NCI-H524 (cell line): ENCODE results near the gene TRIP13.
A peak's percentile ranks its signal among the peaks of the same experiment; 100 is the strongest.
"Not testable (repeated sequence)": the region's sequence is repeated elsewhere in the genome, so short reads cannot be mapped to it uniquely, and the experiment has no call there.

Experiments
- DNase-seq, 2 experiments: peaks; one replicate each; lab custom pipeline; 2025; lab: John Stamatoyannopoulos, UW

Gene TRIP13

DNA sequence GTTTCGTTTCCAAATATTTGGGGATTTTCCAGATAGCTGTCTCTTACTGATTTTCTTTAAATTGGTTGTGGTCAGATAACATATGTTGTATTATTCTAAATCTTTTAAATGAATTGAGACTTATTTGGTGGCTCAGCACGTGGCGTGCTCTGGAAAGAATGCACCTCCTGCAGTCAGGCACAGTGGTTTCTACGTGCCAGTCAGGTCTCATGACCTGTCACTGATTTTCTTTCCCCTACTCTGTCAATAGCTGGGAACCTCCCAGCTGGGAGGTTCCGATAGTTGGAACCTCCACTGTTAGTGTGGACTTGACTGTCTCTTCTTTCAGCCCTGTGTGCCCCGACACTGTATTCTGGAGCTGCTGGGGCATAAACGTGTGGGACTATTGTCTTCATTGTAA is 27.6 kb downstream of the TRIP13 start:
- no peak for DNase-seq

DNA sequence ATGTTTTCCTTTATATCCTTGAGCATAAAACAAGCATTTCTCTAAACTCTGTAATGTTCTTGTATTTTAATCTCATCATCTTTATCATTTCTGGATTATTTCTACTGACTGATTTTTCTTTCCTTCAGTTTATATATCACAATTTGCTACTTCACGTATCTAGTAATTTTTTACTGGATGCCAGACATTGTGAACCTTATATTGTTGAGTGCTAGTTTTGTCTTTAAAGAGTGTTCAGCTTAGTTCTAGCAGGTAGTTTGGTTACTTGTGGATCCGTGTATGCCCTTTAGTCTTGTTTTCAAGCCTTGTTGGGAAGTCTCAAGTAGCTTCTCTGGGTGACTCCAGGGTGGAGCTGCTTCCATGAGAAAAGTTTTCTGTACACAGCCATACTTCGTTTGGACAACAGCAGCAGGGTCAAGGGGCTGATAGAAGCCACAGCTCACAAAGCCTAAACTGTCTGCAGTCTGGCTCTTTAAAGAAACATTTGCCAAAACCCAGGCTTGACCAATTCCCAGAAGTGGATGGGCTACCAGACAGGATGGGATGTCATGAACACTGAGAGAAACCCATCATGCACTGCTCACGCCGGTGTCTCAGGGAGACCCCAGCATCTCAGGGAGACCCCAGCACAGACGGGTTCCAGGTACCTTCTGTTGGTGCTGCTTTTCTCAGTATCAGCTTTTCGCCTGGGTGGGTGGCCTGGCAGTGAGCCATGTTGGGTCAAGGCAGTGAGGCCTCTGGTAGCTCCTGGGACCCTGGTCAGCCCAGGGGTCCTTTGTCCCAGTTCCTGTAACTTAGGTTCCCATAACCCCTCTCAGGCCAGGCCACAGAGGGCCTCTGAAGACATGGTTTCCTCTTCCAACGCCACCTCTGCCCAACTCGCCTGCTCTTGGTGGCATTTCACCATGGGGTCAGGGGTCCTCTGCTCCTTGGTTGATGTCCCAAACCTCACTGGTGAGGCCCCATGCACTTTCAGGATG is 29.1 kb downstream of the TRIP13 start:
- no peak for DNase-seq

- no peak for DNase-seq
Observed at GRCh38 chr5:922436-923280, 30.0 kb downstream of the TRIP13 start.

- DNase-seq, result peak; percentile 71 to 89
Observed at GRCh38 chr5:923281-923873, 30.7 kb downstream of the TRIP13 start.

- no peak for DNase-seq
Observed at GRCh38 chr5:926417-927171, 33.9 kb downstream of the TRIP13 start.

- no peak for DNase-seq
Observed at GRCh38 chr5:927172-928015, 34.7 kb downstream of the TRIP13 start.

DNA sequence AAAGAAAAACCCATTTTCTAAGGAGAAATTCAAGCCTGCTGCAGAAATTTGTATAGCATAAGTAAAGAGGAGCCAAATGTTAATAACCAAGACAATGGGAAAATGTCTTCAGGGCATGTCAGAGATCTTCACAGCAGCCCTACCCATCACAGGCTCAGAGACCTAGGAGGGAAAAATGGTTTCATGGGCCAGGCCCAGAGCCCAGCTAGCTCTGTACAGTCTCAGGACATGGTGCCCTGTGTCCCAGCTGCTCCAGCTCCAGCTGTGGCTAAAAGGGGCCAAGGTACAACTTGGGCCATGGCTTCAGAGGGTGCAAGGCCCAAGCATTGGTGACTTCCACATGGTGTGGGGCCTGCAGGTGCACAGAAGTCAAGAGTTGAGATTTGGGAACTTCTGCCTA is 36.5 kb downstream of the TRIP13 start:
- not testable (repeated sequence) for DNase-seq

DNA sequence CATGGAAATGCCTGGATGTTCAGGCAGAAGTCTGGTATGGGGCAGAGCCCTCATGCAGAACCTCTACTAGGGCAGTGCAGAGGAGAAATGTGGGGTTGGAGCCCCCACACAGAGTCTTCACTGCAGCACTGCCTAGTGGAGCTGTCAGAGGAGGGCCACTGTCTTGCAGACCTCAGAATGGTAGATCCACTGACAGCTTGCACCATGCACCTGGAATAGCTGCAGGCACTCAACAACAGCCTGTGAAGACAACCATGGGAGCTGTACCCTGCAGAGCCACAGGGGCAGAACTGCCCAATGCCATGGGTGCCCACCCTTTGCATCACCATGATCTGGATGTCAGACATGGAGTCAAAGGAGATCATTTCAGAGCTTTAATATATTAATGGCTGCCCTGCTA is 36.9 kb downstream of the TRIP13 start:
- no peak for DNase-seq

GRCh38 chr5:930866-931265 is 38.2 kb downstream of the TRIP13 start:
- peak in 1 of 2 experiments; percentile 17 for DNase-seq

DNA sequence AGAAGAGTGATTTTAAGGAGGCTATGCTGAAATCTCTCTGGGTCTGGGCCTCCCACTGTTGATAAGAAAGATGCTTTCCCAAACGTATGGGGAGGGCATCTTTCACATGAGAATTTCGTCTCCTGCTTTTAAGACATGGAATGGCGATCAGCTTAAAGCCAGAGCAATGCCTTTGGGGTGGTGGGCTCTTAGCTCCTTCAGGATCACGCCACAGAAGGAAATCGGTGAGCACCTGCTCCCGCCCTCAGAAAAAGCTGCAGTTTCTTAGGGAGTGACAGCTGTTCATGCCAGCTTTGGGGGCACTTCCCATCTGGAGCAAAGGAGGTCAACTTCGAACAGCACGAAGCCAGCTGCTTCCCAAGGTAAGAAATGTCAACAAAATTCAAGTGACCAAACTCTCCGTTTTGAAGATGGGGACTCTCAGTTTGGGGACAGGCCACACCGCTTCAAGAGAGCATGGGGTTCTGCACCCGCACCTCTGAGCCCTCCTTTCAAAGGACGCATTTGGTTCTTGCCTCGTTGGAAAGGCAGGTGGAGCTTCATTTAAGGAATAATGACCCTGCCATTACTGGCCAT is 39.0 kb downstream of the TRIP13 start:
- DNase-seq, result peak; percentile 97 to 99

DNA sequence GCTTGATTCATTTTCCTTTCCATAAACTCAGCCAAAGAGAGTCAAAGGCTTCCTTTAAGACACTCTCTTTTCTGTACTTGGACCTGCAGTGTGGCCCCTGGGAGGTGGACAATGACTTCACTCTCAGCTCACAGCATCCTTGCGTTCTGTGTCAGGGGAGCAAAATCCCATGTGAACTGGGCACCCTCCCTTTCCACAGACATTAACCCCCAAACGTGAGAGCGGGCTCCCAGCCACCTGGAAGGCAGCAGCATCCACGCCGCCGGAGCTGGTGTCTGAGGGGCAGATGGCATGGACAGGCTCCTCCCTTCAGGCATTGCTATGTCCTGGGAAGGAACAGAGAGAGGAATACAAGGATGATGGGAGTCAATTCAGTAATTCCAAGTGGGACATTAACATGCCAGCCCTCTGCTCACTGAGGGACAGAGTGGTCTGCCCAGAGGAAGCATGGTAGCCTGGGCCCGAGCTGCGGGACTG is 39.5 kb downstream of the TRIP13 start:
- peak; percentile 74 to 90 for DNase-seq

DNA sequence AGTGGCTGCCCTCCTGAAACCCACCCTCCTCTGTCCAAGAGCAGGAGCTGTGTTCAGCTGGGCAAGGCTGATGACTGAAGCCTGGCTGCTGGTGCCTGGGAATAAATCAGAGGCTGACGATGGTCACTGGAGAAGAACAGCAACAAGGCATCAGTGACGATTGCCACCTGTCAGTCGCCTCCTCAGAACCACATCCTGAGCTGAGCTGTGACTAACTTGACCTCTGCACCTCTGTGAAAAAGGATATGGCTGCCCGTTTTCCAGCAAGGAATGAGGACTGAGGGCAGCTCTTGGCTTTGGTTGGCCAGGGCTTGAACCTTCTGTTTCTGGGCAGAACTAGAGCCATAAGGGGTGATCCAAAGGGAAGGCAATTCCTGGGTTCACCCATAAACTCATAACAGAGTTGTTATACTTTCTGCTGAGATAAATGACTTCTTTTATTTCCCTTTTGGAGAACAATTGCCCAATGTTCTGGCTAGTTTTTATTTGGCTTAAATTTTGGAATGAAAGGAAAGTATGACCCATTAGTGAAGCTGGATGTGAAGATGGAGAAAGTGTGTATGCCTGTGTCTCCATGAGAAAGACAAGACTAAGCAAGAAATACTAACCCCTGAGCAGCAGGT is 40.1 kb downstream of the TRIP13 start:
- no peak for DNase-seq

GRCh38 chr5:933251-933861 is 40.7 kb downstream of the TRIP13 start:
- no peak for DNase-seq

GRCh38 chr5:933951-934350 is 41.3 kb downstream of the TRIP13 start:
- not testable (repeated sequence) for DNase-seq

- DNase-seq, result not testable (repeated sequence)
Observed at GRCh38 chr5:934381-934967, 41.8 kb downstream of the TRIP13 start.

DNA sequence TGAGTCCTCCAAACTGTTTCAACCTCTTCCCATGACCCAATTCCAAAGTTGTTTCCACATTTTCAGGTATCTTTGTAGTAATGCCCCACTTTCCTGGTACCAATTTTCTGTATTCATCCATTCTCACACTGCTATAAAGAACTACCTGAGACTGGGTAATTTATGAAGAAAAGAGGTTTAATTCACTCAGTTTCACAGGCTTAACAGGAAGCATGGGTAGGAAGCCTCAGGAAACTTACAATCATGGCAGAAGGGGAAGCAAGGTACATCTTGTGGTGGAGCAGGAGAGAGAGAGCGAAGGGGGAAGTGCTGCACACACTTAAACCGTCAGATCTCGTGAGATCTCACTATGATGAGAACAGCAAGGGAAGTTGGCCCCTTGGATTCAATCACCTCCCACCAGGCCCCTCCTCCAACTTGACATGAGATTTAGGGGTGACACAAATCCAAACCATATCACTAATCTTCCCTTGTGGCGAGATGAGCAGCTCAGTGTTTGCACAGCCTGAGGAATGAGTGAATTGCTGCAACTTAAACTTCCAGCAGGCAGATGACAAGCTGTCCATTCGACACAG is 42.9 kb downstream of the TRIP13 start:
- no peak for DNase-seq

- DNase-seq, result no peak
Observed at GRCh38 chr5:936149-937144, 43.8 kb downstream of the TRIP13 start.
